HepG2 (cell line): Measurements from ENCODE around the gene FABP6. TPM values are rescaled to one million over a fixed set of nuclear protein-coding genes. Genes with fewer than 3 reads are reported as not detected.

Source experiments
- ATAC-seq: fragments of 200-7000 bp; cut with Tn5 transposase; 3 replicates; pipeline ENCODE4 v1.9.1; 2020; ENCODE audit warnings: mild to moderate bottlenecking, moderate library complexity
- BruUV-seq: library from RNA; stranded (reverse); fragments of 400-500 nt; replicated peaks from 2 replicates; lab custom pipeline; 2021; lab: Mats Ljungman, UMichigan
- CTCF ChIA-PET: fragments of 300-600 bp; formaldehyde crosslinking; extraction: SDS; loops from one replicate; lab custom pipeline; 2021; ENCODE audit warnings: low total read pairs, inconsistent platforms, low intra/inter-chr PET ratio; lab: Yijun Ruan, JAX
- POLR2A ChIA-PET: fragments of 350-600 bp; sonication (Branson Sonifier 250); formaldehyde crosslinking; loops from one replicate; lab custom pipeline; 2020; ENCODE audit warnings: antibody characterized with exemption, inconsistent platforms; lab: Yijun Ruan, JAX
- DNase-seq: peaks from one replicate; pipeline ENCODE4 v3.0.0-alpha.2; 2015; ENCODE audit warnings: low spot score
- FAIRE-seq: peaks from 3 replicates; lab custom pipeline; 2011; peaks lifted over from hg19 to GRCh38; lab: Jason Lieb, UNC
- H2AFZ ChIP-seq: one replicate; pipeline ENCODE4 v1.6.1; 2011; ENCODE audit warnings: low read length, inconsistent platforms
- H3K27ac ChIP-seq: fragments of 300-600 bp; 3 replicates; pipeline ENCODE4 v1.8.0; 2011; ENCODE audit warnings: mixed run types, mild to moderate bottlenecking, mixed read lengths, low read length, inconsistent platforms; ENCODE audit not compliant: insufficient read depth; ENCODE audit errors: extremely low read length
- H3K27me3 ChIP-seq, 2 experiments: fragments of 200-600 bp in 1 of 2; 2 replicates in 1 of 2; 3 replicates in 1 of 2; pipeline versions ENCODE4 v1.6.0 to v1.8.0; 2011; ENCODE audit warnings: low read length in 2 of 2, mild to moderate bottlenecking in 2 of 2, moderate library complexity in 2 of 2, inconsistent platforms in 1 of 2; ENCODE audit not compliant: insufficient read depth in 2 of 2, control insufficient read depth in 1 of 2
- H3K36me3 ChIP-seq, 2 experiments: fragments of 200-600 bp in 1 of 2; replicated peaks in 1 of 2; 2 replicates in 1 of 2; 3 replicates in 1 of 2; pipeline versions ENCODE4 v1.5.1 to v1.8.0; 2011; ENCODE audit warnings: low read length in 2 of 2, inconsistent platforms in 1 of 2; ENCODE audit not compliant: insufficient read depth in 2 of 2, control insufficient read depth in 1 of 2
- H3K4me1 ChIP-seq: 2 replicates; pipeline ENCODE4 v1.5.1; 2012; ENCODE audit warnings: low read length, inconsistent platforms; ENCODE audit not compliant: insufficient read depth
- H3K4me2 ChIP-seq: 2 replicates; pipeline ENCODE4 v1.6.0; 2011; ENCODE audit warnings: low read depth, low read length, inconsistent platforms
- H3K4me3 ChIP-seq, 3 experiments: fragments of 200-600 bp in 1 of 3; sonication (generic), shearing (Covaris generic) in 1 of 3; replicated peaks in 1 of 3; 2 replicates each; pipeline ENCODE4 v1.5.1; 2011 to 2016; ENCODE audit warnings: low read length in 3 of 3, inconsistent platforms in 2 of 3, low read depth in 2 of 3, mild to moderate bottlenecking in 2 of 3, control low read depth in 1 of 3, mixed read lengths in 1 of 3; ENCODE audit not compliant: insufficient read depth in 1 of 3
- H3K79me2 ChIP-seq: one replicate; pipeline ENCODE4 v1.6.1; 2011; ENCODE audit warnings: low read length, inconsistent platforms; ENCODE audit not compliant: insufficient read depth
- H3K9ac ChIP-seq: 2 replicates; pipeline ENCODE4 v1.6.0; 2011; ENCODE audit warnings: mild to moderate bottlenecking, low read depth, low read length, inconsistent platforms; ENCODE audit not compliant: insufficient read depth
- H3K9me3 ChIP-seq: 2 replicates; pipeline ENCODE4 v1.5.1; 2012; ENCODE audit warnings: mild to moderate bottlenecking, low read length
- H4K20me1 ChIP-seq: 2 replicates; pipeline ENCODE4 v1.6.0; 2011; ENCODE audit warnings: inconsistent platforms, mild to moderate bottlenecking, low read length, moderate library complexity; ENCODE audit not compliant: insufficient read depth
- ATRX ChIP-seq: sonication (generic); formaldehyde crosslinking; IDR thresholded peaks from 2 replicates; pipeline ENCODE4 v1.4.0; 2020; ENCODE audit warnings: missing genetic modification reagents, borderline replicate concordance
- CENPX ChIP-seq: sonication (generic); formaldehyde crosslinking; IDR thresholded peaks from 2 replicates; pipeline ENCODE4 v1.9.0; 2021; ENCODE audit warnings: mild to moderate bottlenecking, missing genetic modification reagents, moderate library complexity
- DNMT3B ChIP-seq: conservative IDR thresholded peaks from 2 replicates; pipeline ENCODE4 v1.6.1; 2016; ENCODE audit warnings: missing biosample characterization, control low read depth
- ELF4 ChIP-seq: sonication (generic); formaldehyde crosslinking; IDR thresholded peaks from 2 replicates; pipeline ENCODE4 v1.5.0; 2020; ENCODE audit warnings: missing genetic modification reagents, mild to moderate bottlenecking, moderate library complexity, borderline replicate concordance
- HDAC6 ChIP-seq: fragments of 200-600 bp; sonication (generic); IDR thresholded peaks from 2 replicates; pipeline ENCODE4 v1.7.0; 2017; ENCODE audit warnings: mild to moderate bottlenecking, antibody characterized with exemption, low read length, low read depth
- HNF4A ChIP-seq: sonication (generic); formaldehyde crosslinking; IDR thresholded peaks from 2 replicates; pipeline ENCODE4 v1.4.0; 2020; ENCODE audit warnings: missing genetic modification reagents
- HNRNPH1 ChIP-seq: fragments of 200-400 bp; formaldehyde crosslinking; optimal IDR thresholded peaks from 2 replicates; pipeline ENCODE3; 2017; ENCODE audit warnings: mild to moderate bottlenecking, low read depth, low read length
- PLRG1 ChIP-seq: fragments of 450-650 bp; conservative IDR thresholded peaks from 2 replicates; pipeline ENCODE4 v1.6.1; 2016
- RAD51 ChIP-seq: fragments of 450-650 bp; IDR thresholded peaks from 2 replicates; pipeline ENCODE4 v1.6.1; 2016; ENCODE audit warnings: borderline replicate concordance
- SP1 ChIP-seq, 2 experiments: fragments of 450-650 bp in 1 of 2; sonication (generic) in 1 of 2; formaldehyde crosslinking in 1 of 2; IDR thresholded peaks; 2 replicates each; pipeline versions ENCODE4 v1.4.0 to v1.6.1; 2016 to 2020; ENCODE audit warnings: missing genetic modification reagents in 1 of 2
- ZFYVE20 ChIP-seq: sonication (generic); formaldehyde crosslinking; IDR thresholded peaks from 2 replicates; pipeline ENCODE4 v1.8.0; 2023; ENCODE audit warnings: low read depth, mild to moderate bottlenecking, moderate library complexity, missing genetic modification reagents, borderline replicate concordance
- ZNF205 ChIP-seq: IDR thresholded peaks from 2 replicates; pipeline ENCODE4 v1.6.1; 2018; ENCODE audit warnings: missing biosample characterization, missing genetic modification reagents
- ZNF282 ChIP-seq: fragments of 450-650 bp; IDR thresholded peaks from 2 replicates; pipeline ENCODE4 v1.6.1; 2018; ENCODE audit not compliant: partially characterized antibody
- ZNF552 ChIP-seq: sonication (generic); formaldehyde crosslinking; IDR thresholded peaks from 2 replicates; pipeline ENCODE4 v1.9.0; 2022; ENCODE audit warnings: missing genetic modification reagents, mild to moderate bottlenecking, borderline replicate concordance
- ZNF614 ChIP-seq: IDR thresholded peaks from 2 replicates; pipeline ENCODE4 v1.6.1; 2018; ENCODE audit warnings: missing biosample characterization, missing genetic modification reagents, inconsistent platforms, borderline replicate concordance
- WGBS: methylation state at CpG from one replicate; pipeline ENCODE4 v1.1.6; 2017; ENCODE audit warnings: low lambda C conversion rate; 5-methylcytosine and 5-hydroxymethylcytosine counted together
- in situ Hi-C: cut with HindIII; loops from 2 replicates; pipeline ENCODE4 v1.10.0; 2017; ENCODE audit warnings: low pct_unique_long_range_greater_than_20kb; ENCODE audit not compliant: extremely low pct_ligation_motif_present
- intact Hi-C: fragments of 100-400 bp; cut with micrococcal nuclease; formaldehyde crosslinking; loops from one replicate; pipeline ENCODE4 v1.10.0; 2022; ENCODE audit not compliant: unreplicated experiment
- polyA plus RNA-seq, 8 experiments: library from polyadenylated mRNA; depleted of rRNA in 3 of 8; stranded (reverse) in 7 of 8; unstranded in 1 of 8; fragments of >200 nt; fragmentation: Illumina TruSeq in 4 of 8; extraction: Trizol in 4 of 8; gene quantifications; 2 replicates each; pipeline versions ENCODE4 v1.2.1 to v1.2.3, GENCODE V29; 2011 to 2016; ENCODE audit warnings: low read depth in 4 of 8, missing spikeins in 1 of 8, mixed read lengths in 1 of 8; ENCODE audit not compliant: insufficient read depth in 1 of 8
- total RNA-seq, 5 experiments: library from RNA; depleted of rRNA; stranded (reverse); fragments of >200 nt; fragmentation: Illumina TruSeq; extraction: Trizol; gene quantifications; 2 replicates each; pipeline ENCODE4 v1.2.3, GENCODE V29; 2016; ENCODE audit warnings: low read depth in 1 of 5
- TF ChIP-seq, protein P1 (sequence below): IDR thresholded peaks from 2 replicates; pipeline ENCODE4 v1.6.1; 2016; ENCODE audit warnings: low read depth
- TF ChIP-seq, protein P2 (sequence below): sonication (generic); formaldehyde crosslinking; IDR thresholded peaks from 2 replicates; pipeline ENCODE4 v1.4.0; 2020; ENCODE audit warnings: missing genetic modification reagents, borderline replicate concordance

FABP6 gene
- total and polyA plus RNA-seq, 2 of the 13 experiments (the other 11 are each of a cell fraction or from before 2014, with no cell fraction given), result 0.13 TPM; not detected in 1

DNA sequence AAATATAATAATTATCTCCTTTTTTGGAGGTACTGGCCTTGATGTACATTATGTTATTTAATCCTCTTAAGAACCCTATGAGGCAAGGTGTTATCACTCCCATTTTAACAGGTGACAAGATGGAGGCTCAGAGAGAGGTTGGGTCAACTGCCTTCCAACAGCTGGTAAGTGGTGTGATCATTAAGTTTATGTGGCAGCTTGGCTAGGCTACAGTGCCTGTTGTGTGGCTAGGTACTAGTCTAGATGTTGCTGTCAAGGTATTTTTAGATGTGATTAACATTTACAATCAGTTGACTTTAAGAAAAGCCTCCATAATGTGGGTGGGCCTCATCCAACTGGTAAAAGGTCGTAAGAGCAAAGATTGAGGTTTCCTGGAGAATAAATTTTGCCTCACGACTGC, 21.5 kb downstream of the FABP6 start:
- BruUV-seq, result no TSS peak
- H3K4me3 ChIP-seq, result no peak overlapping the region
- no peaks in the 10 kb centered on the region for H3K79me2 ChIP-seq
- POLR2A ChIA-PET, result no interaction called here
- H3K36me3 ChIP-seq, result peaks cover 0 to 2% of the 10 kb centered on the region in 2 experiments; a peak in 1 of 5 replicates
- H4K20me1 ChIP-seq, result no peaks in the 10 kb centered on the region
- no peak for TF ChIP-seq HNRNPH1
- TF ChIP-seq DNMT3B (CRISPR knock-in tag), result no peak
- TF ChIP-seq CENPX (CRISPR knock-in tag), result no peak
- TF ChIP-seq HDAC6, result no peak
- H3K9ac ChIP-seq, result no peak overlapping the region
- ATAC-seq, result no peak
- no peak overlapping the region for H2AFZ ChIP-seq
- DNase-seq, result no peak
- no peaks in the 10 kb centered on the region; a peak in 1 of 5 replicates for H3K27me3 ChIP-seq
- no peaks in the 10 kb centered on the region for H3K9me3 ChIP-seq
- in situ Hi-C loops, result no loop called here
- H3K4me1 ChIP-seq, result no peaks in the 10 kb centered on the region
- no peak overlapping the region for H3K27ac ChIP-seq
- WGBS, result 70% methylated on average over 2 of the region's 2 CpGs
- no peak for FAIRE-seq
- CTCF ChIA-PET, result no interaction called here
- intact Hi-C loops, result no loop called here
- no peak overlapping the region for H3K4me2 ChIP-seq

DNA sequence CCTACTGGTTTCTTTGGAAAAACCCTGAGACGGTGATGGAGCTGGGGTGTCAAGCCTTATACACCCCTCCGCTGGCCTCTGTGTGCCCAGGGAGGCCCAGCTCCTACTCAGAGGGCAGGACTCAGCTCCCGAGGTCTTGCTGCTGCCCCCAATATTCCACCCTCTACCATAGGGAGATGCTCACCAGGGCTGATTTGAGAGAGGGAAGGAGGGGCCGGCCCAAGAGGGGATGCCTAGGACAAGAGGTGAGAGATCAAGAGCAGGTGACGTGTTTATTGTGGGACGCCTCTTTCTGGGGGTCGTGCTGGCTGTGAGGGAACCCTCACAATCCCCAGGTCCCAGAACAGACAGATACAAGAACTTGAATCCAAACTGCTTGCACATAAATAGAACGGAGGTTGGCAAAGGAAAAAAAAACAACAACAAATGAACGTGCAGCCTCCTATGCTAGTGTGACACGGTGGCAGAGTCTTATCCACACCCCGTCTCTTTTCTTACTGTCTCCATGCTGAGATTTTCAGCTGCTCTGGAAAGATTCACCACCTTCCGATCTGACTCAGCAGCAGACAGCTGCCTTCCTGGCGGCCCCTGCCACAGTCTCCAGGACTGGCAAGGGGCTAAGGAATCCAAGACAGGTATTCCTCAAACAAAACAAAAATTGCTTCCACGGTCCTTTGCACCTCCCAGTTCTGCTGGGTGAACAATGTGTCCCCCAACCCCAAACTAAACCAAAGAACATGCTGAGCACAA, 22.3 kb downstream of the FABP6 start:
- intact Hi-C loops (no loop called here), in situ Hi-C loops (no loop called here)
- Histone ChIP-seq H3K27me3 (no peaks in the 10 kb centered on the region), H3K4me2 (no peak overlapping the region), H3K79me2 (no peaks in the 10 kb centered on the region), H3K9ac (no peak overlapping the region), H3K4me1 (no peaks in the 10 kb centered on the region), H2AFZ (no peak overlapping the region), H3K4me3 (no peak overlapping the region), H4K20me1 (no peaks in the 10 kb centered on the region), H3K27ac (no peak overlapping the region), H3K9me3 (no peaks in the 10 kb centered on the region), H3K36me3 (peaks cover 0 to 2% of the 10 kb centered on the region in 2 experiments; a peak in 1 of 5 replicates)
- DNase-seq (no peak), ATAC-seq (no peak), FAIRE-seq (no peak)
- no TSS peak for BruUV-seq
- TF ChIP-seq SP1 (IDR thresholded peaks at IDR 0.05) (no peak), SP1 (CRISPR knock-in tag; IDR thresholded peaks at IDR 0.05) (no peak), RAD51 (no peak), HNF4A (no peak), ZNF282 (no peak), ZNF205 (CRISPR knock-in tag) (no peak), PLRG1 (no peak), ATRX (CRISPR knock-in tag) (no peak), ZFYVE20 (CRISPR knock-in tag) (no peak), ELF4 (no peak), ZNF552 (CRISPR knock-in tag) (no peak), ZNF614 (CRISPR knock-in tag) (no peak)
- TF ChIP-seq, protein P1, sequence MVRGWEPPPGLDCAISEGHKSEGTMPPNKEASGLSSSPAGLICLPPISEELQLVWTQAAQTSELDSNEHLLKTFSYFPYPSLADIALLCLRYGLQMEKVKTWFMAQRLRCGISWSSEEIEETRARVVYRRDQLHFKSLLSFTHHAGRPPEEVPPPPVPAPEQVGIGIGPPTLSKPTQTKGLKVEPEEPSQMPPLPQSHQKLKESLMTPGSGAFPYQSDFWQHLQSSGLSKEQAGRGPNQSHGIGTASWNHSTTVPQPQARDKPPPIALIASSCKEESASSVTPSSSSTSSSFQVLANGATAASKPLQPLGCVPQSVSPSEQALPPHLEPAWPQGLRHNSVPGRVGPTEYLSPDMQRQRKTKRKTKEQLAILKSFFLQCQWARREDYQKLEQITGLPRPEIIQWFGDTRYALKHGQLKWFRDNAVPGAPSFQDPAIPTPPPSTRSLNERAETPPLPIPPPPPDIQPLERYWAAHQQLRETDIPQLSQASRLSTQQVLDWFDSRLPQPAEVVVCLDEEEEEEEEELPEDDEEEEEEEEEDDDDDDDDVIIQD, result no peak
- TF ChIP-seq, protein P2, sequence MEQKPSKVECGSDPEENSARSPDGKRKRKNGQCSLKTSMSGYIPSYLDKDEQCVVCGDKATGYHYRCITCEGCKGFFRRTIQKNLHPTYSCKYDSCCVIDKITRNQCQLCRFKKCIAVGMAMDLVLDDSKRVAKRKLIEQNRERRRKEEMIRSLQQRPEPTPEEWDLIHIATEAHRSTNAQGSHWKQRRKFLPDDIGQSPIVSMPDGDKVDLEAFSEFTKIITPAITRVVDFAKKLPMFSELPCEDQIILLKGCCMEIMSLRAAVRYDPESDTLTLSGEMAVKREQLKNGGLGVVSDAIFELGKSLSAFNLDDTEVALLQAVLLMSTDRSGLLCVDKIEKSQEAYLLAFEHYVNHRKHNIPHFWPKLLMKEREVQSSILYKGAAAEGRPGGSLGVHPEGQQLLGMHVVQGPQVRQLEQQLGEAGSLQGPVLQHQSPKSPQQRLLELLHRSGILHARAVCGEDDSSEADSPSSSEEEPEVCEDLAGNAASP (CRISPR knock-in tag), result no peak
- POLR2A ChIA-PET, result no interaction called here
- CTCF ChIA-PET, result no interaction called here
- 73% methylated on average over 14 of the region's 14 CpGs for WGBS
